Measurements from ENCODE around the gene EXOC3. TPM values are rescaled to one million over a fixed set of nuclear protein-coding genes. Genes with fewer than 3 reads are reported as not detected.

The EXOC3 gene
- polyA plus RNA-seq, 1 donor from 2014 or later: 27.7 TPM

DNA sequence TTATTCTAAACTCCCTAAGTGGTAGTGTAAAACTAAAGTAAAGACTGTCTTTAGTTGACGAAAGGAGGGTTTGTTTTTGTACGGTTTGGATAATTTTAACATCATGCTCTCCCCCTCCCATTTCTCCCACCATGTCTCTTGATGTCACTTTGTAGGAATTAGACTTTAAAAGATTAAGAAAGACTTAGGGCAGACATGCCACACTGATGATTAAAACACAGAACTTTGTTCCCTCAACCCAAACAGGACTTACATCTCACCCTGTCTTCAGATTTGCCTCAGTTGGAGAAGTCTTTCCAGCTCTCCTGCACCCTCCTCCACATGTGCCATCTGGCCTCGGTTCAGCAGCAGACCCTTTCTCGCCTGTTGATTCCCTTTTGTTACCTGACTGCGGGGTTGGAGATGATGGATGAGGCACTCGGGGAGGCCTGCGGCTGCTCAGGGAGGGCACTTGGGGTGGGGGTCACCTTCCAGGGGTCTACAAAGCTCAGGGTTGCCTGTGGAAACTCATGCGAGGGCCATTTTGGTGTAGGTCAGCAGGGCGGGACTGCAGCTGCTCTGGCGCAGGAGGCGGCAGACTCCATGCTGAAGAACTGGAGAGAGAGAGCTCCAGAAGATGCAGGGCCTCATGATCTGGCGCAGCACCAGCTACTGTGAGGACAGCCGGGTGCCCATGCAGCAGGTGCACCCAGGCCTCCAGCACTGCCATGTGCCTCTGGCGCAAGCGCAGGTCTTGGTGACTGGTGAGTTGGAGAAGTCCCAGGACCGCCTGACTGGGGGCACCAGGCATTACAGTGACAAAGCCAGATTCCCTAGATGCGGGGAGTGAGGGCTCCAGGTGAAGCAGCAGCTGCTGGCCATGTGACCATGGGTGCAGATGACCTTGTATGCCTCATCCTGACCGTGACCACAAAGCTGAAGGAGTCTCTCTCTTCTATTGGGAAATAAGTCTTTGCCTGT is 24.5 kb upstream of the EXOC3 start:
- no peak for TF ChIP-seq SMC3 (conservative IDR thresholded peaks at IDR 0.05; ENCODE audit: poor library complexity)
- Histone ChIP-seq H4K20me1 (ENCODE audit: insufficient read depth) (no peaks in the 10 kb centered on the region), H2AFZ (ENCODE audit: low read depth, low read length) (no peak overlapping the region), H3K4me2 (ENCODE audit: low read length) (no peak overlapping the region), H3K9ac (ENCODE audit: low read length) (no peak overlapping the region), H3K9me3 (ENCODE audit: low read length) (no peaks in the 10 kb centered on the region), H3K27me3 (ENCODE audit: insufficient read depth, low read depth, low read length) (no peaks in the 10 kb centered on the region), H3K79me2 (replicated peaks; ENCODE audit: insufficient read depth, low read length) (no peaks in the 10 kb centered on the region), H3K36me3 (ENCODE audit: insufficient read depth, low read length) (no peaks in the 10 kb centered on the region), H3K9me2 (ENCODE audit: insufficient read depth, low read length) (no peaks in the 10 kb centered on the region), H3K4me3 (ENCODE audit: low read length) (no peak overlapping the region), H3F3A (ENCODE audit: insufficient read depth, low read length, poor library complexity, severe bottlenecking) (no peaks in the 10 kb centered on the region), H3K27ac (ENCODE audit: low read length) (no peak overlapping the region)

DNA sequence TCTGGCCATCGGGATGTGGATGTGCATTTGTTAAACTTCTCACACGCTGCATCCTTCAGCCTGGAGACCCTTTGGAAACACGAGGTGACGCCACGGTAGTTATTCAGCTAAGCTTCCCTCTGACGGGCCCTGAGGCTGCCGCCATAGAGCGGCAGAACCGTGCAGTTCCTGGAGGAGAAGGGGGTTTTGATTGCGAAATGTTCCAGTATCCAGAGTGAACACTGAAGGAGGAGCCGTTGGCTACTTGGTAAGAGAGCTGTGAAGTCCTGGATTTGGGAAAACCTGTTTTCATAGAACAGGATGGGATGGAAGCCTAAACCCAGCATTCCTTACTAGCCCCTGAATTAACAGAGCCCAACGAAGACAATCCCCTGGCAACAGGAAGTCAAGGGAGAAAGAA is 23.0 kb upstream of the EXOC3 start:
- no peak overlapping the region for H3K4me3 ChIP-seq (ENCODE audit: low read length)
- no peaks in the 10 kb centered on the region for H3K27me3 ChIP-seq (ENCODE audit: insufficient read depth, low read depth, low read length)
- H2AFZ ChIP-seq (ENCODE audit: low read depth, low read length): no peak overlapping the region
- H3K36me3 ChIP-seq (ENCODE audit: insufficient read depth, low read length): no peaks in the 10 kb centered on the region
- H3K9me2 ChIP-seq (ENCODE audit: insufficient read depth, low read length): no peaks in the 10 kb centered on the region
- TF ChIP-seq MXI1 (conservative IDR thresholded peaks at IDR 0.05; ENCODE audit: poor library complexity, severe bottlenecking) (no peak), EP300 (conservative IDR thresholded peaks at IDR 0.05; ENCODE audit: poor library complexity, severe bottlenecking) (no peak), SMC3 (conservative IDR thresholded peaks at IDR 0.05; ENCODE audit: poor library complexity) (no peak), EZH2 (IDR thresholded peaks at IDR 0.05; ENCODE audit: borderline replicate concordance, insufficient read depth, low read length, poor library complexity, severe bottlenecking) (no peak), RAD21 (conservative IDR thresholded peaks at IDR 0.05) (no peak), POLR2AphosphoS5 (IDR thresholded peaks at IDR 0.05) (no peak), TAF1 (IDR thresholded peaks at IDR 0.05; ENCODE audit: low read depth) (no peak)
- TF ChIP-seq, protein P1, sequence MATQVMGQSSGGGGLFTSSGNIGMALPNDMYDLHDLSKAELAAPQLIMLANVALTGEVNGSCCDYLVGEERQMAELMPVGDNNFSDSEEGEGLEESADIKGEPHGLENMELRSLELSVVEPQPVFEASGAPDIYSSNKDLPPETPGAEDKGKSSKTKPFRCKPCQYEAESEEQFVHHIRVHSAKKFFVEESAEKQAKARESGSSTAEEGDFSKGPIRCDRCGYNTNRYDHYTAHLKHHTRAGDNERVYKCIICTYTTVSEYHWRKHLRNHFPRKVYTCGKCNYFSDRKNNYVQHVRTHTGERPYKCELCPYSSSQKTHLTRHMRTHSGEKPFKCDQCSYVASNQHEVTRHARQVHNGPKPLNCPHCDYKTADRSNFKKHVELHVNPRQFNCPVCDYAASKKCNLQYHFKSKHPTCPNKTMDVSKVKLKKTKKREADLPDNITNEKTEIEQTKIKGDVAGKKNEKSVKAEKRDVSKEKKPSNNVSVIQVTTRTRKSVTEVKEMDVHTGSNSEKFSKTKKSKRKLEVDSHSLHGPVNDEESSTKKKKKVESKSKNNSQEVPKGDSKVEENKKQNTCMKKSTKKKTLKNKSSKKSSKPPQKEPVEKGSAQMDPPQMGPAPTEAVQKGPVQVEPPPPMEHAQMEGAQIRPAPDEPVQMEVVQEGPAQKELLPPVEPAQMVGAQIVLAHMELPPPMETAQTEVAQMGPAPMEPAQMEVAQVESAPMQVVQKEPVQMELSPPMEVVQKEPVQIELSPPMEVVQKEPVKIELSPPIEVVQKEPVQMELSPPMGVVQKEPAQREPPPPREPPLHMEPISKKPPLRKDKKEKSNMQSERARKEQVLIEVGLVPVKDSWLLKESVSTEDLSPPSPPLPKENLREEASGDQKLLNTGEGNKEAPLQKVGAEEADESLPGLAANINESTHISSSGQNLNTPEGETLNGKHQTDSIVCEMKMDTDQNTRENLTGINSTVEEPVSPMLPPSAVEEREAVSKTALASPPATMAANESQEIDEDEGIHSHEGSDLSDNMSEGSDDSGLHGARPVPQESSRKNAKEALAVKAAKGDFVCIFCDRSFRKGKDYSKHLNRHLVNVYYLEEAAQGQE (IDR thresholded peaks at IDR 0.05; ENCODE audit: borderline replicate concordance): no peak
- TF ChIP-seq, protein P2, sequence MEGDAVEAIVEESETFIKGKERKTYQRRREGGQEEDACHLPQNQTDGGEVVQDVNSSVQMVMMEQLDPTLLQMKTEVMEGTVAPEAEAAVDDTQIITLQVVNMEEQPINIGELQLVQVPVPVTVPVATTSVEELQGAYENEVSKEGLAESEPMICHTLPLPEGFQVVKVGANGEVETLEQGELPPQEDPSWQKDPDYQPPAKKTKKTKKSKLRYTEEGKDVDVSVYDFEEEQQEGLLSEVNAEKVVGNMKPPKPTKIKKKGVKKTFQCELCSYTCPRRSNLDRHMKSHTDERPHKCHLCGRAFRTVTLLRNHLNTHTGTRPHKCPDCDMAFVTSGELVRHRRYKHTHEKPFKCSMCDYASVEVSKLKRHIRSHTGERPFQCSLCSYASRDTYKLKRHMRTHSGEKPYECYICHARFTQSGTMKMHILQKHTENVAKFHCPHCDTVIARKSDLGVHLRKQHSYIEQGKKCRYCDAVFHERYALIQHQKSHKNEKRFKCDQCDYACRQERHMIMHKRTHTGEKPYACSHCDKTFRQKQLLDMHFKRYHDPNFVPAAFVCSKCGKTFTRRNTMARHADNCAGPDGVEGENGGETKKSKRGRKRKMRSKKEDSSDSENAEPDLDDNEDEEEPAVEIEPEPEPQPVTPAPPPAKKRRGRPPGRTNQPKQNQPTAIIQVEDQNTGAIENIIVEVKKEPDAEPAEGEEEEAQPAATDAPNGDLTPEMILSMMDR (IDR thresholded peaks at IDR 0.05; ENCODE audit: poor library complexity, severe bottlenecking): no peak
- no peaks in the 10 kb centered on the region for H3K9me3 ChIP-seq (ENCODE audit: low read length)
- H3F3A ChIP-seq (ENCODE audit: insufficient read depth, low read length, poor library complexity, severe bottlenecking): no peaks in the 10 kb centered on the region
- H3K9ac ChIP-seq (ENCODE audit: low read length): no peak overlapping the region
- no peaks in the 10 kb centered on the region for H4K20me1 ChIP-seq (ENCODE audit: insufficient read depth)
- H3K79me2 ChIP-seq (replicated peaks; ENCODE audit: insufficient read depth, low read length): no peaks in the 10 kb centered on the region
- no peak overlapping the region for H3K27ac ChIP-seq (ENCODE audit: low read length)
- H3K4me2 ChIP-seq (ENCODE audit: low read length): no peak overlapping the region

Data from neural cell (in vitro differentiated cells).